Activated naive CD8-positive, alpha-beta T cell treated with anti-CD3 and anti-CD28 coated beads for 36 hours (primary cell): ENCODE results near the gene MRPS25. TPM values are rescaled to one million over a fixed set of nuclear protein-coding genes. Genes with fewer than 3 reads are reported as not detected.
"Not testable (repeated sequence)": the region's sequence is repeated elsewhere in the genome, so short reads cannot be mapped to it uniquely, and the experiment has no call there.

Source experiments
- DNase-seq: peaks from one replicate; pipeline ENCODE4 v3.0.0; 2021
- H3K27ac Mint-ChIP-seq: one replicate; pipeline ENCODE4 v1.8.0; 2022; ENCODE audit warnings: mild to moderate bottlenecking, moderate library complexity, mixed read lengths
- H3K27me3 Mint-ChIP-seq: one replicate; pipeline ENCODE4 v1.8.0; 2022; ENCODE audit warnings: mild to moderate bottlenecking, mixed read lengths
- H3K36me3 Mint-ChIP-seq: one replicate; pipeline ENCODE4 v1.8.0; 2021; ENCODE audit warnings: mild to moderate bottlenecking, mixed read lengths
- H3K4me1 Mint-ChIP-seq: one replicate; pipeline ENCODE4 v1.8.0; 2021; ENCODE audit warnings: mixed read lengths
- H3K4me3 Mint-ChIP-seq: one replicate; pipeline ENCODE4 v1.8.0; 2022; ENCODE audit warnings: mild to moderate bottlenecking, moderate library complexity, mixed read lengths
- H3K9me3 Mint-ChIP-seq: one replicate; pipeline ENCODE4 v1.8.0; 2022; ENCODE audit warnings: mixed read lengths
- total RNA-seq, 2 experiments: library from RNA; stranded (reverse); gene quantifications; one replicate each; pipeline ENCODE4 v1.2.3, GENCODE V29; 2021

The MRPS25 gene
- total RNA-seq, 2 experiments from 2014 or later, result 78.0 to 86.4 TPM

DNA sequence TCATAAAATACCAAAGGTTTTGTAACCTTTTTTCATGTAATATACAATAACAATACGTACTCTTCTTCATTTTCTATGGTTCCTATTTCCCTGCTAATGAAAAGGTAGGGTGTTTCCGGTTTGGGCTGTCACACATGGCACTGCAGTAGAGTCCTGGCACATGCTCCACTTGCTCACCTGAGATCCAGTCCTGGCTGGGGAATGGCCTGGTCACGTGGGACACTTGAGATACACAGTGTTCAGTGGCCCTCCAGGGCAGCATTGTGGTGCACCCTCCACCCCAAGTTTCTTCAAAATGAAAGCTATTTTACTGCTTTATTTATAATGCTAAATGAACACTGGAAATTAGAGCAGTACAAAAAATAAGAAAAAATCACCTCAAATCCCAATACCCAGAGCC, 23.2 kb downstream of the MRPS25 start:
- Mint-ChIP-seq H3K27ac (peak overlapping the region; percentile 55), H3K4me1 (peaks cover 25% of the 10 kb centered on the region), H3K36me3 (peaks cover 16% of the 10 kb centered on the region), H3K9me3 (no peaks in the 10 kb centered on the region), H3K4me3 (no peak overlapping the region), H3K27me3 (no peaks in the 10 kb centered on the region)
- DNase-seq, result no peak

- H3K9me3 Mint-ChIP-seq, result no peaks in the 10 kb centered on the region
- DNase-seq, result no peak
- H3K4me1 Mint-ChIP-seq, result peaks cover 23% of the 10 kb centered on the region
- peak overlapping the region; percentile 30 for H3K27ac Mint-ChIP-seq
- peaks cover 12% of the 10 kb centered on the region for H3K36me3 Mint-ChIP-seq
- H3K27me3 Mint-ChIP-seq, result no peaks in the 10 kb centered on the region
- no peak overlapping the region for H3K4me3 Mint-ChIP-seq
These were observed 24.3 kb downstream of the MRPS25 start for GRCh38 chr3:15040844-15041243.

GRCh38 chr3:15038306-15038705, 26.8 kb downstream of the MRPS25 start:
- no peak overlapping the region for H3K4me3 Mint-ChIP-seq
- no peak overlapping the region for H3K27ac Mint-ChIP-seq
- H3K27me3 Mint-ChIP-seq, result no peaks in the 10 kb centered on the region
- peaks cover 4% of the 10 kb centered on the region for H3K4me1 Mint-ChIP-seq
- DNase-seq, result no peak
- H3K9me3 Mint-ChIP-seq, result no peaks in the 10 kb centered on the region
- H3K36me3 Mint-ChIP-seq, result peaks cover 8% of the 10 kb centered on the region

DNA sequence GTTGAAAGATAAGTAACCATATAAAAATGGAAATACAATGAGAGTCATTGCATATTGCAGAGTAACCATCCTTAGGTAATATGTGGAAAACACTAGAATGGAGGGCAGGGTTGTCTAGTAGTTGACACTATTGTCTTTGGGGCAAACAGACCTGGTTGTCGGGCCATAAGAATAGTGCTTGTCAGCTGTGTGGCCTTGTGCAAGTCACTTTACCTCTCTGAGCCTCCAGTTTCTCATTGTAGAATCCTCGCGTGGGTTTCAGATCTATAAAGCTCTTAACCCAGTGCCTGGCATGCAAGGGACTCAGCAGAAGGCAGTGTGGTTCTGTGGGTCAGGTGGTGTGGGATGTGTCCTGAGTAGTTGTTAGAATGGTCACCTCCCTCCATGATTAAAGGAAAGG, 32.0 kb downstream of the MRPS25 start:
- Mint-ChIP-seq H3K27ac (no peak overlapping the region), H3K27me3 (no peaks in the 10 kb centered on the region), H3K4me1 (no peaks in the 10 kb centered on the region), H3K4me3 (no peak overlapping the region), H3K9me3 (no peaks in the 10 kb centered on the region), H3K36me3 (peaks cover 9% of the 10 kb centered on the region)
- no peak for DNase-seq

DNA sequence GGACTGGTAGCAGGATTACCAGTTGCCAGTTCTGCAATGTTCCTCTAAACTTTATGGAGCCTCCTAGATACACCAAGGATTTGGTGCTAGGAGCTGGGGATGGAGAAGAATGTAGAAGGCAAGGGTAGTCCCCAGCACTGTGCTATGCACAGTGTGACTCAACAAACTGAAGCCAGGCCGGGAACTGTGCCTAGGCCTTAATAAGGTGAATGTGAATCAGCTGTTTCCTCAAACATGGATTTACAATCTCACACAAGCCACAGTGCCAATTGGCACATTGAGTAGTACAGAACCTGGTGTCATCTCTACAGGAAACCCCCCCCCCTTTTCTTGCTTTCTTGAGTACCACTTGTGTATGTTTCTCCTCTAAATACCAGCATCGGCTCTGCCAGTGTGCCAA, 32.5 kb downstream of the MRPS25 start:
- H3K9me3 Mint-ChIP-seq, result no peaks in the 10 kb centered on the region
- H3K36me3 Mint-ChIP-seq, result peaks cover 9% of the 10 kb centered on the region
- no peak for DNase-seq

GRCh38 chr3:15029625-15030024, 35.5 kb downstream of the MRPS25 start:
- Mint-ChIP-seq H3K4me1 (no peaks in the 10 kb centered on the region), H3K4me3 (no peak overlapping the region), H3K27me3 (no peaks in the 10 kb centered on the region), H3K27ac (no peak overlapping the region), H3K36me3 (peaks cover 16% of the 10 kb centered on the region), H3K9me3 (no peaks in the 10 kb centered on the region)
- no peak for DNase-seq

More for the DNA sequence above, 32.5 kb downstream of the MRPS25 start:
- Mint-ChIP-seq H3K27ac (no peak overlapping the region), H3K27me3 (no peaks in the 10 kb centered on the region), H3K4me3 (no peak overlapping the region), H3K4me1 (no peaks in the 10 kb centered on the region)

DNA sequence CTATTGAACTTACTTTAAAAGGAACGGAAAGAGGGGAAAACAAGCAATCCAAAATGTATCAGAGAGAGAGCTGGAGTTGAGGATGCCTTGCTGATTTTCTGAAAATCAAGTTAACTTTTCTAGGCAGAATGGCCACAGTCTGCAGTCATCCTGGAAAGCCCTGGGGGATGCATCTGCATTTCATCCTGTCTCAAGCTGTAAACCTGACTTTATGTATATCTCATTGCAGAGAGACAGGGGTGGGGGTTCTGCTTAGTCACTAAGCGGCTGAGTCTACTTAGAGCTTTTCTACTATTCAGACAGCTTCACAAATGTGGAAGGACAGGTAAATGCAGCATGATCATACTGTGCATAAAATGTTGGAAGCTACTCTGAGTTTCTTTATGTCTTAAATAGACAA, 41.4 kb downstream of the MRPS25 start:
- H3K36me3 Mint-ChIP-seq, result peaks cover 14% of the 10 kb centered on the region
- no peak overlapping the region for H3K27ac Mint-ChIP-seq
- H3K4me3 Mint-ChIP-seq, result no peak overlapping the region
- no peak for DNase-seq
- H3K27me3 Mint-ChIP-seq, result no peaks in the 10 kb centered on the region
- H3K4me1 Mint-ChIP-seq, result no peaks in the 10 kb centered on the region
- no peaks in the 10 kb centered on the region for H3K9me3 Mint-ChIP-seq

- no peaks in the 10 kb centered on the region for H3K27me3 Mint-ChIP-seq
- no peak for DNase-seq
- no peaks in the 10 kb centered on the region for H3K9me3 Mint-ChIP-seq
- H3K27ac Mint-ChIP-seq, result no peak overlapping the region
- H3K36me3 Mint-ChIP-seq, result peaks cover 15% of the 10 kb centered on the region
- H3K4me3 Mint-ChIP-seq, result no peak overlapping the region
- no peaks in the 10 kb centered on the region for H3K4me1 Mint-ChIP-seq
These were observed 41.9 kb downstream of the MRPS25 start for GRCh38 chr3:15023249-15023648.

DNA sequence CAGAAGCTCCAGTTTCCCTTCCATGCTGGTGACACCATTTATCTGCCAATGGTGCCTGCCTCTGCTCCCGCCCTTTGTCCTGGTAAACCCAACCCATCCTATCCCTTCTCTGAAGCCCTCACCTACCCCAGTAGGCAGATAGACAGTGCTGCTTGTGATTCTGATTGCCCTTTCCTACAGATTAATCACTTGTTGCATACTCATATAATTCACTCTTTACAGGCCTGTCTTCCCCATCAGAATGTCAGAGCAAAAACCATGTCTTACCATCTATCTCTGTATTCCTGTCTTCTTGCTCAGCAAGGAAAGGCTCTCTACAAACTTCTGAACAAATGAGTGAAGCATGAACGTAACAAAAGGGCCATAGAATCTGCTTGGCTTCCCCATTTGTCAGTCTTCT, 47.9 kb downstream of the MRPS25 start:
- Mint-ChIP-seq H3K36me3 (peaks cover 22% of the 10 kb centered on the region), H3K27me3 (no peaks in the 10 kb centered on the region), H3K4me3 (no peak overlapping the region), H3K27ac (no peak overlapping the region), H3K4me1 (peaks cover 2% of the 10 kb centered on the region), H3K9me3 (no peaks in the 10 kb centered on the region)
- DNase-seq, result no peak

DNA sequence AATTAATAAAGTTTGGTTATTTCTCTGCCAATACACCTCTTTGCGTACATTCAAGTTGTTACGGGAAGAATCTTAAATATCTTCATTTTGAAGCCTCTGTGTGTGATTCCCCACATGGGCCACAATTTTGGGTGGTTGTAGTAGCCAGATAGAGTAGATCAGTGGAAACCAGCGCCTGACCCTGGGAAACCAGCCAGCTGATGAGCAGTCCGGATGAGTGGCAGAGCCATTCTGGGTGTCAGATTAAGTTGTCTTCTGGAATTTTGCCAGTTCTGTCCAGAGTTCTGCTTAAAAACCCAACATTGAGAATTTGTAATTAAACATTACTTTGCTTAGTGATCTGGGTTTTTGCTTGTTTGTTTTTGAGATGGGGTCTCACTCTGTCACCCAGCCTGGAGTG, 49.7 kb downstream of the MRPS25 start:
- DNase-seq, result no peak
- Mint-ChIP-seq H3K27ac (no peak overlapping the region), H3K36me3 (peaks cover 22% of the 10 kb centered on the region), H3K4me1 (peaks cover 2% of the 10 kb centered on the region), H3K27me3 (no peaks in the 10 kb centered on the region), H3K4me3 (no peak overlapping the region), H3K9me3 (no peaks in the 10 kb centered on the region)

DNA sequence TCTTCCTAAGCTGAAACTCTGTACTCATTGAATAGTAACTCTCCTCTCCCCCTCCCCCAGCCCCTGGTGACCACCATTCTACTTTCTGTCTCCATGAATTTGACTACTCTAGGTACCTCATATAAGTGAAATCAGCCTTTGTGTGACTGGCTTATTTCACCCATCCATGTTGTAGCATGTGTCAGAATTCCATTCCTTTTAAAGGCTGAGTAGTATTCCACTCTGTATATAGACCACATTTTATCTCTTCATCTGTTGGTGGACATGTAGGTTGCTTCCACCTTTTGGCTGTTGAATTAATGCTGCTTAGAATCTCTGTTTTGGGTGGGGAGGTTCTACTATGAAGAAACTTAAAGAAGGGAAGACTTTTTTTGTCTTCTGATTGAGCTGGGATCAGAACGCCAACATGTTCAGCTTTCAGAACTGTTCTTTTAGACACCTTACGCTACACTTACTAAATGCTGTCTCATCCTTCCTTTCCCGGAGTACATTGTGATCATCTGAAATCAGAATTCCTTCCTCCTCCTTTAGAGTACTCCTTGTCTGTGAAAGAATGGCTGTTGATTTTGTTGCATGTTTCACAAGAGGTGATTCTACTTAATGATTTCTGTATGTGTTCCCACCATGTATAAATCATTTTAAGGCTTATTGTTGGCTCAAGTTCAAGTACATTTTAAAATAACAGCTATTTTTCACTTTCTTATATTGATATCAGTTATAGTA, 50.3 kb downstream of the MRPS25 start:
- no peak for DNase-seq
- Mint-ChIP-seq H3K27me3 (no peaks in the 10 kb centered on the region), H3K9me3 (no peaks in the 10 kb centered on the region), H3K4me1 (peaks cover 2% of the 10 kb centered on the region), H3K36me3 (peaks cover 22% of the 10 kb centered on the region), H3K27ac (no peak overlapping the region), H3K4me3 (no peak overlapping the region)

GRCh38 chr3:15011174-15011573, 53.9 kb downstream of the MRPS25 start:
- no peak for DNase-seq
- Mint-ChIP-seq H3K27ac (no peak overlapping the region), H3K4me1 (peaks cover 2% of the 10 kb centered on the region), H3K27me3 (no peaks in the 10 kb centered on the region), H3K36me3 (peaks cover 14% of the 10 kb centered on the region), H3K9me3 (no peaks in the 10 kb centered on the region), H3K4me3 (no peak overlapping the region)

- Mint-ChIP-seq H3K27ac (no peak overlapping the region), H3K9me3 (no peaks in the 10 kb centered on the region), H3K36me3 (peaks cover 17% of the 10 kb centered on the region), H3K4me3 (no peak overlapping the region), H3K4me1 (peaks cover 2% of the 10 kb centered on the region), H3K27me3 (no peaks in the 10 kb centered on the region)
- DNase-seq, result no peak
These were observed 54.5 kb downstream of the MRPS25 start for GRCh38 chr3:15010664-15011063.

DNA sequence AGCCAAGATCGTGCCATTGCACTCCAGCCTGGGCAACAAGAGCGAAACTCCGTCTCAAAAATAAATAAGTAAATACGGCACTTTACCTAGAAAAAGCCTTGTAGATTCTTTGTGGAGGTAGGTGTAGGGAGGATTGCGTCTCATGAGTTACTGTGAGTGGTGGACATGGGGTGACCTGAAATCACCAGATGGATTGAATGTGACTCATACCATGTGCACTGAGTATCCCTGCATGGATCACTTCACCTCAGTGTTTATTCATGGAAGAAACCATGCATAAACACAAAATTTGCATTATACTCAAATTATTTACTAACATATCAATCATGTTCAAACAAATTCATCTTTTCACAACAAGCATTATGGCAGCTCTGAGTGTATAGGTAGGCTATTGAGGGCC, 55.9 kb downstream of the MRPS25 start:
- peaks cover 23% of the 10 kb centered on the region for H3K36me3 Mint-ChIP-seq
- no peaks in the 10 kb centered on the region for H3K27me3 Mint-ChIP-seq

GRCh38 chr3:15007681-15008141, 57.4 kb downstream of the MRPS25 start:
- Mint-ChIP-seq H3K4me3 (no peak overlapping the region), H3K9me3 (peaks cover 3% of the 10 kb centered on the region), H3K36me3 (peaks cover 26% of the 10 kb centered on the region), H3K4me1 (peaks cover 4% of the 10 kb centered on the region), H3K27ac (no peak overlapping the region), H3K27me3 (no peaks in the 10 kb centered on the region)
- no peak for DNase-seq

More for the DNA sequence above, 55.9 kb downstream of the MRPS25 start:
- Mint-ChIP-seq H3K4me3 (no peak overlapping the region), H3K27ac (no peak overlapping the region), H3K4me1 (peaks cover 2% of the 10 kb centered on the region), H3K9me3 (no peaks in the 10 kb centered on the region)
- DNase-seq, result no peak

DNA sequence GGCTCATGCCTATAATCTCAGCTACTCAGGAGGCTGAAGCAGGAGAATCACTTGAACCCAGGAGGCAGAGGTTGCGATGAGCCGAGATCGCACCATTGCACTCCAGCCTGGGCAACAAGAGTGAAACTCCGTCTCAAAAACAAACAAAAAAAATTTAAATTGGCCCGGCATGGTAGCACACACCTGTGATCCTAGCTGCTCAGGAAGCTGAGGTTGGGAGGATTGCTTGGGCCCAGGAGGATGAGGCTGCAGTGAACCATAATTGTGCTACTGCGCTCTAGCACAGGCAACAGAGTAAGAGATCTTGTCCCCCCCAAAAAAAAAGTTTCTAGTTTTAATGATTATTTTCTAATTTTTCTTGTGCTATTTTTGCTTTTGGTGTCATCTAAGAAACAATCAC, 65.9 kb downstream of the MRPS25 start:
- Mint-ChIP-seq H3K36me3 (peaks cover 42% of the 10 kb centered on the region), H3K4me1 (peaks cover 12% of the 10 kb centered on the region), H3K9me3 (peaks cover 11% of the 10 kb centered on the region)
- DNase-seq, H3K4me3 Mint-ChIP-seq, H3K27ac Mint-ChIP-seq, H3K27me3 Mint-ChIP-seq: not testable (repeated sequence)
